Tibial nerve (tissue), 4 donors: ENCODE measurements around the gene MYL10. TPM values are rescaled to one million over a fixed set of nuclear protein-coding genes. Genes with fewer than 3 reads are reported as not detected.
A peak's percentile ranks its signal among the peaks of the same experiment; 100 is the strongest.

Source experiments
- DNase-seq, 2 donors: peaks; one replicate each; pipeline ENCODE4 v3.0.0-alpha.2; 2019; ENCODE audit warnings: low spot score in 2 of 2
- H3K27ac ChIP-seq, 4 donors: fragments of 200-600 bp; sonication (generic) in 3 of 4; one replicate each; pipeline ENCODE4 v1.5.1; 2017 to 2019; ENCODE audit warnings: mild to moderate bottlenecking in 1 of 4
- H3K27me3 ChIP-seq, 2 donors: fragments of 200-600 bp; sonication (generic) in 1 of 2; one replicate each; pipeline versions ENCODE4 v1.5.1 to v1.6.0; 2017 to 2019
- H3K36me3 ChIP-seq, 3 donors: fragments of 200-600 bp; sonication (generic); one replicate each; pipeline ENCODE4 v1.5.1; 2018 to 2019
- H3K4me1 ChIP-seq, 4 donors: fragments of 200-600 bp; sonication (generic) in 3 of 4; one replicate each; pipeline ENCODE4 v1.5.1; 2017 to 2019
- H3K4me3 ChIP-seq, 4 donors: fragments of 200-600 bp; sonication (generic) in 3 of 4; one replicate each; pipeline ENCODE4 v1.5.1; 2017 to 2019; ENCODE audit warnings: mild to moderate bottlenecking in 1 of 4, moderate library complexity in 1 of 4
- H3K9me3 ChIP-seq, 4 donors: fragments of 200-600 bp; sonication (generic) in 3 of 4; one replicate each; pipeline ENCODE4 v1.5.1; 2017 to 2019
- EP300 ChIP-seq, 2 donors: sonication (generic); formaldehyde crosslinking; IDR thresholded peaks; one replicate each; pipeline ENCODE4 v1.6.1; 2017; ENCODE audit warnings: antibody characterized with exemption in 2 of 2, mild to moderate bottlenecking in 1 of 2
- POLR2A ChIP-seq, 2 donors: fragments of 450-650 bp; IDR thresholded peaks; one replicate each; pipeline ENCODE4 v1.6.1; 2017; ENCODE audit warnings: antibody characterized with exemption in 2 of 2, mild to moderate bottlenecking in 2 of 2, moderate library complexity in 2 of 2
- WGBS, 2 donors: methylation state at CpG; one replicate each; pipeline ENCODE4 v1.1.5; 2018; 5-methylcytosine and 5-hydroxymethylcytosine counted together
- total RNA-seq, 4 donors: library from RNA; depleted of rRNA; stranded (reverse); fragments of >200 nt; gene quantifications; one replicate each; pipeline ENCODE4 v1.1.0, GENCODE V29; 2016
- TF ChIP-seq, protein P1 (sequence below), 5 experiments: fragments of 200-600 bp in 3 of 5; fragments of 450-650 bp in 2 of 5; sonication (generic) in 3 of 5; IDR thresholded peaks; one replicate each; pipeline ENCODE4 v1.5.1; 2016 to 2019; ENCODE audit warnings: antibody characterized with exemption in 5 of 5, mild to moderate bottlenecking in 3 of 5, moderate library complexity in 2 of 5

MYL10 gene
- total RNA-seq, 4 donors from 2014 or later = not detected

DNA sequence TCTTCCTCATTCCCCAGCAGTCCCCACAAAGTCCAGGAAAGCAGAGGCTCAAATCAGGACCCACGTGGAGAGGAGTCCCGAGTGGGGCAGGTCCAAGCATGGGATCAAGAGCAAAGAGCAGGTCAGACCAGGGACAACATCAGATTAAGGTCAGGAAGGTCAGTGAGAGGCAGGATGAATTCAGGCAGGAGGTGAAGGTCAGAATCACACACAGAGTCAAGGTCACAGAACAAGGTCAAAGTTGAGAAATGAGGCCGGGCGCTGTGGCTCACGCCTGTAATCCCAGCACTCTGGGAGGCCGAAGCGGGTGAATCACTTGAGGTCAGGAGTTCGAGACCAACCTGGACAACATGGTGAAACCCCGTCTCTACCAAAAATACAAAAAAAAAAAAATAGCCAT, 2.3 kb downstream of the MYL10 start:
- Histone ChIP-seq H3K27ac (no peak overlapping the region), H3K9me3 (no peaks in the 10 kb centered on the region), H3K36me3 (no peaks in the 10 kb centered on the region), H3K4me3 (no peak overlapping the region), H3K27me3 (peaks cover 0 to 18% of the 10 kb centered on the region in 2 donors), H3K4me1 (peaks cover 0 to 20% (median 0%) of the 10 kb centered on the region in 4 donors)
- TF ChIP-seq EP300 (IDR thresholded peaks at IDR 0.05) = no peak
- TF ChIP-seq POLR2A (IDR thresholded peaks at IDR 0.05) = no peak
- TF ChIP-seq, protein P1, sequence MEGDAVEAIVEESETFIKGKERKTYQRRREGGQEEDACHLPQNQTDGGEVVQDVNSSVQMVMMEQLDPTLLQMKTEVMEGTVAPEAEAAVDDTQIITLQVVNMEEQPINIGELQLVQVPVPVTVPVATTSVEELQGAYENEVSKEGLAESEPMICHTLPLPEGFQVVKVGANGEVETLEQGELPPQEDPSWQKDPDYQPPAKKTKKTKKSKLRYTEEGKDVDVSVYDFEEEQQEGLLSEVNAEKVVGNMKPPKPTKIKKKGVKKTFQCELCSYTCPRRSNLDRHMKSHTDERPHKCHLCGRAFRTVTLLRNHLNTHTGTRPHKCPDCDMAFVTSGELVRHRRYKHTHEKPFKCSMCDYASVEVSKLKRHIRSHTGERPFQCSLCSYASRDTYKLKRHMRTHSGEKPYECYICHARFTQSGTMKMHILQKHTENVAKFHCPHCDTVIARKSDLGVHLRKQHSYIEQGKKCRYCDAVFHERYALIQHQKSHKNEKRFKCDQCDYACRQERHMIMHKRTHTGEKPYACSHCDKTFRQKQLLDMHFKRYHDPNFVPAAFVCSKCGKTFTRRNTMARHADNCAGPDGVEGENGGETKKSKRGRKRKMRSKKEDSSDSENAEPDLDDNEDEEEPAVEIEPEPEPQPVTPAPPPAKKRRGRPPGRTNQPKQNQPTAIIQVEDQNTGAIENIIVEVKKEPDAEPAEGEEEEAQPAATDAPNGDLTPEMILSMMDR (IDR thresholded peaks at IDR 0.05) = no peak
- 64% methylated on average over 9 of the region's 9 CpGs for WGBS, 2 donors
- DNase-seq = no peak

DNA sequence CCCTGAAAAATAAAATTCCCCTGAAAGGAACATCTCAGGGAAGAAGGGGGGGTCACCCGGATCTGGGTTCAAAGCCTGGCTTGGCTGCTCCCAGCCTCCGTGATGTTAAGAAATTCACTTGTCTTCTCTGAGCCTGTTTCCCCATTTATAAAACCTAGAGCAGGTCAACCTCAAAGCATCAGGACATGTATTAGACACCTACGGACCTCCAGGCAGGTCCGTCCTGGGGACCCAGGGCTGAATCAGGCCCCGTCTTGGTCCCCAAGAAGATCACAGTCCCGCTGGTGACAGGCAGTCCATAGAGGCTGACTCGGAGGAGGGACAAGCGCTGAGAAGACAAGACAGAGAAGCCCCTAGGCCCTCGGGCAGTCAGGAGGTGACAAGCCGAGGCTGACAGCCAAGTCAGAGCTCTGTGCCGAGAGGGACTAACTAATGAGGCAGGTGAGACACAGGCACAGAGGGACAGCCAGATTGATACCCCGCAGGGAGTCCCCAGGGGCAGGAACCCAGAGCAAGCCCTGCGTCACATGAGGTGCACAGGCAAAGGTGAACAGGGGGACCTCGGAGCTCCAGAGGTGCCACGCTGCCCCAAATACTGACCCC, 2.9 kb downstream of the MYL10 start:
- WGBS, 2 donors = 54 to 60% methylated on average over 5 to 15 of the region's 15 CpGs
- no peaks in the 10 kb centered on the region for H3K36me3 ChIP-seq
- H3K9me3 ChIP-seq = no peaks in the 10 kb centered on the region
- TF ChIP-seq, protein P1 (IDR thresholded peaks at IDR 0.05) = no peak
- no peak for TF ChIP-seq POLR2A (IDR thresholded peaks at IDR 0.05)
- no peak for TF ChIP-seq EP300 (IDR thresholded peaks at IDR 0.05)
- no peak overlapping the region for H3K4me3 ChIP-seq
- H3K4me1 ChIP-seq = peaks cover 0 to 14% (median 0%) of the 10 kb centered on the region in 4 donors
- peaks cover 0 to 18% of the 10 kb centered on the region in 2 donors for H3K27me3 ChIP-seq
- H3K27ac ChIP-seq = no peak overlapping the region
- no peak for DNase-seq

DNA sequence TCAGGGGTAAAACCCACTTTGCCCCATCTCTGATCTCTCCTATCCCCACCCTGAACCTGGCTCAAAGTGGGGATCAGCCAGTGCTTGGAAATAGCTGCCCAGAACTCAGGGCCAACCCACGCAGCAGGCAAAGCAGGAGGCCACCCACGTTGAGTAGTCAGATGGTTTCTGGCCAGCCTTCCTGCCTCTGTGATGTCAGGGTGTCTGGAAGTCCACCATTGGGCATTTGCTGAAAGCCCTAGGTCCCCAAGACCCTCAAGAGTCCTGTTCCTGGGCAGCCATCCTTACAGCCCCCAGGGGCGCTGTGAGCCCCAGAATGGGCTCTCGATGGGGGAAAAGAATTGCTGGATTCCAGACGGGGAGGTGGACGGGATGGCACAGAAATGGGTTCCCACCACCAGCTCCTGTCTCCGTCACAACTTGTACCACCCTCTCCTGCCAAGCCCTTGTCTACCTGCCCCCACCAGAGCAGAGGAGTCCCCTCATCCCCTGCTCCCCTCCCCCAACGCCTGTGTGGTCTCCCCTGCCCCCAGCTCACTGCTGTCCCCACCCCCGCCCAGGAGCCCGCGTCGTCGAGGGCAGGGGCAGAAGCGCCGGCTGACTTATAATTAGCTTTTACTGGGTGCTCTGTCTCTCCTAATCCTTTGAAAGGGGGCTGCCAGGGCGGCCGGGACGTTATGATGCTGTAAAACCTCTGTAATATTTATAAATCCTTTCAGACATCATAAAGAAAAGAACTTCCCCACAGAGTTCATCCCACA, 3.9 kb downstream of the MYL10 start:
- TF ChIP-seq EP300 (IDR thresholded peaks at IDR 0.05) (no peak), POLR2A (IDR thresholded peaks at IDR 0.05) (no peak)
- TF ChIP-seq, protein P1 (IDR thresholded peaks at IDR 0.05) = no peak
- Histone ChIP-seq H3K27me3 (peaks cover 0 to 18% of the 10 kb centered on the region in 2 donors), H3K27ac (no peak overlapping the region), H3K36me3 (no peaks in the 10 kb centered on the region), H3K4me3 (no peak overlapping the region), H3K9me3 (no peaks in the 10 kb centered on the region), H3K4me1 (peaks cover 0 to 7% (median 0%) of the 10 kb centered on the region in 4 donors)
- DNase-seq = peak in 1 of 2 donors; percentile 24
- 8 to 10% methylated on average over 18 of the region's 18 CpGs for WGBS, 2 donors

DNA sequence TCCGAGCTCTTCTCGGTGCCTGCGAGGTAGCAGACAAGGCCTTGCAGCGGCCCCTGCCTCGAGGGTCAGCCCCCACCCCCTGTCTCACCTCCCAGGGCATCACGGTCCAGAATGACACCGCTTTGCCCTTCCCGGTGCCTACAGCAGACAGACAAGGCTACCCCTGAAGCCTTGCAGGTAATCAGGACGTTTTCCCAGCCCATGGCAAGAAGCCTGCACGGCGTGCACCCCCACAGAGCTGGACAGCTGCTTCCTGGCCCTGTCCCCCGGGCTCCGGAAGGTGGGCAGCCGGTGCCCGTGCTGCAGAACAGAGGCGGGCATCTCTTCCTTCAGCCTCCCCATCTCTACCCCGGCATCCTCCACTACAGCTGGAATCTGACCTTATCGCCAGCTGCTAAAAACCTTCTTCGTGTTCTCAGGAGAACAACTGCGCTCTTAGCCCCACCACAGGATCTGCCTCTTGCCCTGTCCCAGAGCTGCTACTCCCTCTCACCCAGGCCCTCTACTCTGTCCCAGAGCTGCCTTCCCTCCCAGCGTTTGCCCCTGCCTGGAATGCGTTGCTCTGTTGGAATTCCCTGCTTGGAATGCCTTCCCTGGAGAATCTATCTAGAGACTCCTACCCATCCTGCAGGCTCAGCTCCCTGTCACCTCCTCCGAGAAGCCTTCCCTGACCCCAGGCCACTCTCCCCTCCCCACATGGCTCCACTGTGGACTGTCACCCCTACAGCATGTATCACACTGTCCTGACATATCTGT, 4.7 kb downstream of the MYL10 start:
- DNase-seq = no peak
- H3K9me3 ChIP-seq = no peaks in the 10 kb centered on the region
- H3K4me1 ChIP-seq = peaks cover 0 to 7% (median 0%) of the 10 kb centered on the region in 4 donors
- H3K4me3 ChIP-seq = no peak overlapping the region
- H3K27ac ChIP-seq = no peak overlapping the region
- H3K36me3 ChIP-seq = no peaks in the 10 kb centered on the region
- no peak for TF ChIP-seq EP300 (IDR thresholded peaks at IDR 0.05)
- TF ChIP-seq, protein P1 (IDR thresholded peaks at IDR 0.05) = no peak
- WGBS, 2 donors = 63 to 68% methylated on average over 23 of the region's 23 CpGs
- peaks cover 0 to 18% of the 10 kb centered on the region in 2 donors for H3K27me3 ChIP-seq
